ENCODE data around the gene RAPGEF5.
A peak's percentile ranks its signal among the peaks of the same experiment; 100 is the strongest.

The RAPGEF5 gene

DNA sequence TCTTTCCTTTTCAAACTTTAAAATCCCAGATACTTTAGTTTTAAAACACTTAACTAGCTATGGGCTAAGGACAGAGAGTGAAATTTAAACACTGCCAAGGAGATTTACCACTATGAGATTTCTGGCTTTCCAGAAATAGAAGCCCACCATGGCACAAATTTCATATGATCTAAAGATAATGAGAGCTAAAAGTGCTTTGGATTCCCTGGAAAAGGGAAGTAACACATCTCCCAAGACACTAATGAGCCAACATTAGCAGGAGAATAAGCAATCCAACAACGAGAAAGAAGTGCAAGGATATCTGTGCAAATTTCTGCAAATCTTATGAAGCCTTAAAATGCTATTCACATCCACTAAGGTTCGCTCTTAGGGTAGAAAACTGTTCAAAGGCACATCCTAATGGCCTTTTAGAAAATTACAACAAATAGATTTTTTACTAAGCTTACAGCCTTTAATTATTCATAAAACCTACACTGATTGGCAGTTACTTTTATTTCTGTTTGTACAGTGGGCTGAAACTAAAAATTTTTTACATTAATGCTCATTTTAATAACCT lies 100.3 kb downstream of the RAPGEF5 start:
- no peak for DNase-seq

DNA sequence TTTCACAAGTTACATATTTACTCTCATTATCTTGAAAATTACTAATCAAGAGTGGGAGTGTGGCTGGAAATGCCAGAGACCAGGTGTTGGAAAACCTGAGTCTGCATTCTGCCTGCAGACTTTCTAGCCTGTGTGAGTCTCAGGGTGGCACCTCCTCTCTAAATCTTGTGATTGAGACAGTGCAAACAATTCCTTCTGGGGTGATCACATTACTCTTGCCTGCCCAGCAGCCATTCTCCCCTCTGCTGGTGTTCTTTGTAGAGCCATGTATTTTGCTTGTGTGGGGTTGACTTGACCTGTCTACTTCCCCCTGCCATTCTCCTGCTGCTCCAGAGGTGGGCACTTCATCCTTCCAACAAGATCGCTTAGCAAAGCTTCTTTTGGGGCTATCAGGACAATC lies 101.1 kb downstream of the RAPGEF5 start:
- no peak for DNase-seq

DNA sequence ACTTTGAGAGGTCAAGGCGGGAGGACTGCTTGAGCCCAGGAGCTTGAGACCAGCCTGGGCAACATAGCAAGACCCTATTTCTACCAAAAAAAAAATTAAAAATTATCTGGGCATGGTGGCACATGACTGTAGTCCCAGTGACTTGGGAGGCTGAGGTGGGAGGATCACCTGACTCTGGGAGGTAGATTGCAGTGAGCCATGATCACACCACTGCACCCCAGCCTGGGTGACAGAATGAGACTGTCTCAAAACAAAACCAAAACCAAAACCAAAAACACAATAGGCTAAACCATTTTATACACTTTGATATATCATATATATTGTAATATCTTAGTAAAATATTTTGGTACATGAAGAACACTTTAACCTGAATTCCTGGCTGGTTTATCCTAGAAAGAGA lies 101.6 kb downstream of the RAPGEF5 start:
- no peak for DNase-seq

DNA sequence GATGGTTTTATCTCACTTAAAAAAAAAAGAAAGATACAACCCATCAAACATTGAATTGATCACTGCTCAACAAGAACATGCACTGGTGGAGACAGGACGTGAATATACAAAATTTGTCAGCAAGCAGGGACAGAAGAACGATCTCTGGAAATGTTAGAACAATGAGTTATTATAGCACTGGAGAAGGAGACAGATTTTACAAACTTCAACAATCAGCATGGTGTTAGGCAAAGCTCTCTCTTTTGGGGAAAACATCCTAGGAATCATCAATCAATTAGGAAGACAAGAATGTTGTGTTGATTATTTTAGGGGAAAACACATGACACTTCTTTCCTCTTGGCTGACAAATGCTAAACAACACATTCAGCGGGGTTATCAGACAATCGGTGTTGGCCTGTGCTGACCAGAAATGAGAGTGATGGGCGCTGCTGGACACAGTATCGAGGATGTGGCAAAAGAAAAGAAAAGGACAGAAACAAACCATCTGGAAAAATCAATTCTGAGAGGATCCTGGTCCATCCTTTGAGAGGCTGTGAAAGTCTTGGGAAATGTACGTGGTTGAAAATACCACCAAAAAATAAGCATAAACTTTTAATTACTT lies 103.9 kb downstream of the RAPGEF5 start:
- DNase-seq = no peak

GRCh38 chr7:22252016-22252415 lies 104.9 kb downstream of the RAPGEF5 start:
- DNase-seq = no peak

- DNase-seq = no peak
Observed at GRCh38 chr7:22251281-22251680, 105.7 kb downstream of the RAPGEF5 start.

DNA sequence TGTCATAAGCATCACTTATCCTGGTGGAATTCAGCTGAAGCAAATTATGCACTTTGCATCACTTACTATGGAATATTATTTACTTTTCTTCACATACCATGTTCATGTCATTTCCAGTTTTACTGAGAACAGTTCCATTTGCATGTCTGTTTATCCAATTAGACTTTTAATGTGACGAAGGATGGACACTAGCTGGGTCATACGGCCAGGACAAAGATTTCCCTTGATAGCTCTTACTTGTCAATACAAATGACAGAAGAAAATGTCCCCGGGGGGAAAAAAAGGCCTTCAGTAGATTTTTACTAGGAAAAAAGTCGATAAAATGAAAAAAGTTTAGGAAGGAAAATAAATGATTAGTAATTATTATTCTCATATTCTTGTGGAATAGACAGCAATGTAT lies 106.6 kb downstream of the RAPGEF5 start:
- no peak for DNase-seq

DNA sequence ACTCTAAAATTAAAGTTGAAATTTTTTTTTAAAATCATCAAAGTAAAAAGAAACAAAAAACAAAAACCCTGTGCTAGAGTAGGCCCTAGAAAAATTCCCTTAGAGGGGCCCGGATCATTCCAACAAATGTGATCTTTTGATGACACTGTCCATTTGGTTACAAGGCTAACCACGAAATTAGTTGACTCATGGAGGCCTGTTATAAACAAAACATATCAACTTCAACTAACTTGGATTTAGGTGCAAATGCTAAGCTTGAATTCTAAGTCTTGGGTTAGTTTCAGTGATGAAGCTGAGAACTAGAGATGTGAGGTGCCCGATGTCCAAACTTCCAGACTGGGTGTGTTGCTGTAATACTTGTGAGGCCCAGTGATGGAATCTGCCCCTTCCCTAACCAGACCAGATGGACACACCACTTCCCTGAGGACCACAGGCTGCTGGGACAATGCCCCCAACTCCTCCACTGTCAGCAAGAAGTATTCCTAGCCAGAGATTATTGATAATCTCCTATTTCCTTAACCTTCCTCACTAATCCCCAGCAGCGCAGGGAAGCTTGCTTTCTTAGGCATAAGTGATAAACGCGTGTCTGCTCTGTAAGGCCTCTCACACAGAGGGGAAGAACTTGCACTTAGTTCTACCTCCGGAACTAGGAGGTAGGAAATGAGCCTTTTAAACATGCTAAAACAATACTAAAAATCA lies 108.7 kb downstream of the RAPGEF5 start:
- DNase-seq = no peak

- no peak for DNase-seq
Observed at GRCh38 chr7:22241805-22242390, 115.1 kb downstream of the RAPGEF5 start.

DNA sequence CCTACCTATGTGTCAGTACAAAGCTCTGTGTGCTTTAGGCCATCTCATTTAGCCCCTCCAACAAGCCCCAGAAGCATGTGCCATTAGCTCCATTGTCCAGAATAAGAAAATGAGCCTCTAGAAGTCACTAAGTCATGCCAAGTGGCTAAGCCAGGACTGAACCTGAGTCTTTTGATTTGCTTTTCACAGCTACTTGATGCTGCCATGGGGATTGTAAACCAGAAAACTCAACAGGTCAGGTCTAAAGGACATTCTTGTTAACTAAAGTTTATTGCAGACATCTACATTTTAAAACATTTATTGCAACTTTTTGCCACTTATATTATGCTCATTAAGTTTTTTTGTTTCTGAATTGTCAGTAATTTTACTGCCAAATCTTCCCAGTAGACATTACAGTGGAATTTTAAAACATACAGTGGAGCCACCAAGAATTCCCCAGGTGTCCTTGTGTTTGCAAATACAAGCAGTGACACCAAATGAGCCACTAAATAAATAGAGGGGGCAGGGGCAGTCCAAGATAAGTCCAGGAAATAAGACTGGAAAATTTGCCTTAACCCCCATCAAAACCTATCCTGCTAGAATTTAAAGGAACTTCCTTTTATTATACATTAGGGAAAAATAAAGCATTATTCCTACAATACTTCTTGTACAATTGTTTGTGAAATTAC lies 115.9 kb downstream of the RAPGEF5 start:
- no peak for DNase-seq

DNA sequence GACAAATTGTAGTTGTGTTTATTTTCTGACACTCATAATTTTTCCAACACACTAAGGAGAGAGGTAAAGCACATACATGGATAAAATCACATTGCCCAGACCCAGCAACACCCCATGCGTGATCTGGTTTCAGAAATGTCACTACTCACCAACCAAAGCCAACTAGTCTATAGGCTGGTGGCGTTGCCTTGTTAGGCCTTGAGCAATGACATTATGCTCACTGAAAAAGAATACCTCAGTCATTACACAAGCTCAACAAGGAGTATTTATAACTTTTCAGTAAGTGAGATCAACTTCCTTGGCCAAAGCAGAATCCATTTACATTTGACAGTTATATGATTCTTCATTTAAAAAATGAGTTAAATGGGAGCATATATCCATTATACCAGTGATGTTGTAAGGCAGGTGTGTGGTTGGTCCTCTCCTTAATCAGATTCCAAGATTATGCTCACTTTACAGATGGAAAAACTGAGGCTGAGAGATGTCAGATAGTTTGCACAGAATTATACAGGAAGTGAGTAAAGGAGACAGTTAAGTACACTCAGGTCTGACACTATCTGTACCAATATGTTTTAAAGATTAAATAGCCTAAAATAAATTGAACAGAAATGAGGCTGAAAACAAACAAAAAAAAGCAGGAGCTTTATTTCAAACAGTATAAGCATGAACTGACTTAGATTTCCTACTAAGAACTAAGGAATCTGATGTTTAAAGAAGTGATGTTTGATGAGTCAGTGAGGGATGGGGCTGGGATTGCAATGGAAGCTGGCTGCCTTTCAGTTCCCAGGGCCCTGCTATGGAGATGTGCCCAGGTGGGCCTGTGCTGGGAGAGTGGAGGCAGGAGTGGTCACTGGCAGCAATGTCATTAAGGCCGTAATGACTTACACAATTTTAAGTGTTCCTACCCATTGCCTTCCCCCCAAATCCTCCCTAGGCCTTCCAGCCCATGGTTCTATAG lies 118.3 kb downstream of the RAPGEF5 start:
- peak; percentile 8 for DNase-seq

- DNase-seq = no peak
Observed at GRCh38 chr7:22235134-22235533, 121.8 kb downstream of the RAPGEF5 start.

DNA sequence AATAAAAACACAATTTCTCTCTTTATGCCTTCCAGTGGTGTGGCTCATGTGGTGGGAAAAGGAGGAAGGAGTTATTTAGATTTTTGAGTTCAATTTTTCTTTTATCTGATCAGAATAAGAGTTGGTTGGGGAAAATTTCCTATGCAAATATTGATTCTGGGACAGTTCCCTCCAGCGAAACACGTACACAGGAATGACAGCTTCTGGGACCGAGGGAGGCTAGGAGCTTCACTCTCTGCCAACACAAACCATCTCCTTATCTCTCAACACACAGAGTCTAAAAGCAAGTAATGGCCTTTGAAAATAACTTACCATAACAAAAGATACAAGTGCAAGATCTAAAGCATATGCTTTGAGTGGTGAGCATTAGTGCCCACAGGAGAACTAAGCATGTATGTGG lies 122.7 kb downstream of the RAPGEF5 start:
- DNase-seq = peak; percentile 2

DNA sequence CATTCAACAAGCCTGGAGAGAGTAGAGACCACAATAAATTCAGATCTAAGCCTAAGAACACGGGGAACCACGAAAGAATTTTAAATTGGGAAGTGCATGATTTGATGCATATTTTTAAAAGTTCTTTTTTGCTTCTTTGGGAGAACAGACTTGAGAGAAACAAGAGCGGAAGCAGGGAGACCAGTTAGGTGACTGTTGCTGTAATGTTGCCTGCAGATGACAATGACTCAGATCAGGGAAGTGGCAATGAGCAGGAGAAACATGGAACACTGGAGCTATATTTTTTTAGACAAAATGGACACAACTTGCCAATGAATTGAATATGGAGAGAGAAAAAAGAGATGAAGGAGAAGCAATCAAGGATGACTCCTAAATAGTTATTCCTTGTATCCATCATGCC lies 125.1 kb downstream of the RAPGEF5 start:
- DNase-seq = no peak

DNA sequence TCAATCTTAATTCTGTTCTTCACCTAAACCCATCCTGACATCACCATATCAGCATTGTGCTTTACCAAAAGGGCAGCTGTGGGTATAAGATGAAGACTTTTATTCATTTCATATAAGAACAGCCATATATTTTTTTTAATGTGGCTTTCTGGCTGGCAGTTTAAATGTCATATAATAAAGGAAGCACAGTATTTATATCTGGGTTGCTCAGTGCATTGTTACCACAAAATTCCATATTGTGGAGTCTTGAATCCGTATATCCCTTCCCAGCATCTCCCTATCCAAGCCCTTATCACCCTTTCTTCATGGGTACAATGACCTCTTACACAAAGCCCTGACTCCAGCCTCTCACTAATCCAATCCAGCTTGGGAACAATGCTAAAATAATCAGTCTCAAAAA lies 125.8 kb downstream of the RAPGEF5 start:
- DNase-seq = no peak

DNA sequence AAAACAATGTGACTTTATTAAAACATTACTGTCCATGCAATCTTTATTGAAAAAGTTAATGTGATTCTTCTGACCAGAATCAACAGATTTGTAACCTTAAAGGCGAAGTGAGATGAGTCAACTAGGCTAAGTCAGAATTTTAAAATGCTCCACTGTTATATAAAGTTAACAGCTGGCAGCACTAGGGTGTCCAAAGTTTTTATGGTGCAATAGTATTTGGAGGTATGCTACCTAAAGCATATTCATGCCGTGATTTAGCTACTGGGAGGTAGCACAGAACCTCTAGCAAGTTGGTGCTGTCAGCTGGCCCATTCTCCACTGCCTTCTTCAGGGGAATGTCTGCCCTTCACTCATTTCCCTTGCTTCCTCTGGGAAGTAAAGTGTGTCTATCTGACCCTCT lies 126.7 kb downstream of the RAPGEF5 start:
- DNase-seq = no peak

- no peak for DNase-seq
Observed at GRCh38 chr7:22229148-22229547, 127.8 kb downstream of the RAPGEF5 start.

DNA sequence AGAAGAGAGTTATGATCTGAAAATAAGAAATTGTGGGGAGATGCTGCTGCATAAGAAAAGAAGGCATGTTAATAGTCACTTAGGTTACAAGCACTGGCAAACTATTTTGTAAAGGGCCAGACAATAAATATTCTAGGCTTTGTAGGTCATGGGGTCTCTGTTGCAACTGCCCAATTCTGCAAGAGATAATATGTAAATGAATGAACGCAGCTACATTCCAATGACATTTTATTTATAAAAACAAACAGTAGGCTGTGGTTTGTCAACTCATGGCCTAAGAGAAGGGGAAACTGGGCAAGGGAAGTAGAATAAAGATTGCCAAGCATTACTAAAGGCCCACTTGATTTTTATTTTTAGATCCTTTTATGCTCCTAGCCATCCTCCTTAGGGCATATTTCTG lies 133.1 kb downstream of the RAPGEF5 start:
- no peak for DNase-seq

GRCh38 chr7:22220941-22221340 lies 136.0 kb downstream of the RAPGEF5 start:
- DNase-seq = no peak

- no peak for DNase-seq
Observed at GRCh38 chr7:22219739-22220493, 137.0 kb downstream of the RAPGEF5 start.

DNA sequence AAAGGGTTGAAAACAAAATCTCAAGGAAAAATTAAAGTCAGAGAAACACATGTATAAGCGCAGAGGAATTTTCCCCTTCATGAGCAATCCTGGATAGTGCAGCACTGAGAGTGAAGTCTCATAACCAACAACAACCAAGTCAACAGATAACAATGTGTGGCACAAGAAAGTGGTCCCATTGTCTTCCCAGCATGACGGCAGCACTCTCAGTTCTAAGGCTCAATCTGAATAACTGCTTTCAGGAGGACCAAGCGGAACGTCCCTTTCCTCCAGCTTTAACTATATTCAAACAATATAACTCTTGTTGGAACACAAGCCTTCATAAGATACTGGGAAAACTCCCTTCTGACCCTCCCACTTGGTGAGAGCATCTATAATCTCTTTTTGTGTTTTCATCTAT lies 137.9 kb downstream of the RAPGEF5 start:
- no peak for DNase-seq

All from fibroblast of skin of back (primary cell).